GM19452 (cell line): ENCODE measurements around the gene CTNNA3.

Source experiments
- ATAC-seq: cut with Tn5 transposase; IDR thresholded peaks from one replicate; pipeline ENCODE4 v1.9.1; 2021; ENCODE audit not compliant: unreplicated experiment

CTNNA3 gene

GRCh38 chr10:65898055-65898454 lies 1797.9 kb downstream of the CTNNA3 start:
- no peak for ATAC-seq

DNA sequence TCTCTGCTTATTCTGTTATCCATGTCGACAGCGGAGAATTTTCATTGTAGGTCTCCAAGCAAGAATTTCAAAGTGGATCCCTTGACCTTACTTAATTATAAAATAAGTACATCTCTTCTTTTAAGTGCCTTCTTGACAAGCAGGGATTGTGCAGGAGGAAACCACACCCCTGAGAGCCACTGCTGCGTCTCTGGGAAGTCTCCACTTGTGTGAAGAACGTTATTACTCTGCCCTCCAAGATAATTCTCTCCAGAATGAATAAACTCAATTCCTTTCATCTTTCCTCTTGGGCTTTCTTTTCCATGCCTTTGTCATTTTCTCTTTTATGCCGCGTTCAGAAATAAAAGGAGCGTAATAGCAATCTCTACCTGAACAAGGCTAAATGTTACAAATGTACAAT lies 1801.0 kb downstream of the CTNNA3 start:
- ATAC-seq = no peak

DNA sequence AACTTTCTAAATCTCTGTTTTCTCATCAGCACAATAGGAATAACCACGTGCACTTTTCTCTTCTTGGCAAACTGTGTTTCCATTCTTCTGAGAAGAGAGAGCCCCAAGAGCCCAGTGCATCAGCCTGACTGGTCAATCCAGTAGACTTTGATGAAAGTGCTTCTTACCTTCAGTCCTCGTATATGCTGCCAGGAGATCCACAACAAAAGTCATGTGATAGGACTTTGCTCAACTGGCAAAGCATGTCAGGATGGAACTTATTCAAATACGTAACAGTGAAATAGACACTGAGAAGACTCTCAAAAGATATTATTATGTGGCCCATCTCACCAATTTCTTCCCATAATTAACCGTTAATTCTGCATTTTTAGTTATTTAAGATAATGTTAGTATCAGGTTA lies 1801.6 kb downstream of the CTNNA3 start:
- no peak for ATAC-seq

GRCh38 chr10:65893676-65894075 lies 1802.3 kb downstream of the CTNNA3 start:
- ATAC-seq = no peak

- no peak for ATAC-seq
Measured at GRCh38 chr10:65892284-65892683, 1803.7 kb downstream of the CTNNA3 start.

- peak; percentile 62 for ATAC-seq
Measured at GRCh38 chr10:65891073-65891981, 1804.7 kb downstream of the CTNNA3 start.

DNA sequence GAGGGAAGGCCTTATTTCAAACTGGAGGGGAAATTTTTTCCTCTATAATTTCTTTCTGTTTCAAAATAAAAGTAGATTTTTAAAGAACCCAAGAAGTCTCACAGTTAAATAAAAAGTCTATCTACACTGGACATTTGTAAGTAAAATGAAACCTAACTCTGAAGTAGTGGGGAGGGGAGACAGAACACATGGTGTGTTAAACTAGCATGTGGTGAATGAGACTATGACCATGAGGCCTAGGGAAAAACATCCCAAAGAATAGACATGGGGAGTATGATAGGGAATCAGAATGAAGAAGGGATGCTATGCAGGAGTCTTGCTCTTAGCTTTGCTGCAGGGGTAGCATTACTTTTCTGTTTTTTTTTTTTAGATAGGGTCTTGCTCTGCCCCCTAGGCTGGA lies 1831.5 kb downstream of the CTNNA3 start:
- no peak for ATAC-seq

DNA sequence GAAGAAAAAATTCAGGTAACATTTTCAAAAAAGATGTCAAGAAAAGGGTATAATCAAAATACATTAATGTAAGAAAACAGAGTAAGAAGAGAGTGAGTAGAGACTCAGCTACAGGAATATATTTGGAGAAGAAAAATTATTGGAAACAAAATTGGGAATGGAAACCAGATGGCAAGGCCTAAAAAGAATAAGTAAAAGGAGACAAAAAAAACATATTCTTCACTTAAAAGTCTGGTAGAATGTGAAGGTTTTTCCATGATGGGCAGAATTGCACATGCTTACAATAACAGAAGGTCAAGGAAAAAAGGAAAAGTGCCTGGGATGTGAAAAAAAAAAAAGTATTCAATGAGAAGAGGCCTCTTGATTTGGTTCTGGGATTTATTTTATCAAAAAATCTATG lies 1832.0 kb downstream of the CTNNA3 start:
- ATAC-seq = no peak
